T-cell (primary cell): Measurements from ENCODE around the gene SNRPE. TPM values are rescaled to one million over a fixed set of nuclear protein-coding genes. Genes with fewer than 3 reads are reported as not detected.
"Not testable (repeated sequence)": the region's sequence is repeated elsewhere in the genome, so short reads cannot be mapped to it uniquely, and the experiment has no call there.

ENCODE experiments used
- ATAC-seq, 4 experiments: fragments of 200-7000 bp in 3 of 4; fragments of 150-1000 bp in 1 of 4; cut with Tn5 transposase; replicated peaks in 1 of 4; 1 replicate in 3 of 4; 2 replicates in 1 of 4; pipeline ENCODE4 v1.10.0; 2021; ENCODE audit warnings: moderate library complexity in 3 of 4, mild to moderate bottlenecking in 2 of 4, moderate number of reproducible peaks in 1 of 4
- CTCF ChIA-PET, 2 donors: fragments of 300-600 bp; sonication (Branson Sonifier 250); formaldehyde crosslinking; loops; one replicate each; lab custom pipeline; 2022; ENCODE audit warnings: antibody characterized with exemption in 2 of 2; lab: Charles Lee
- POLR2A ChIA-PET, 2 donors: fragments of 300-600 bp; sonication (Branson Sonifier 250); formaldehyde crosslinking; loops; one replicate each; lab custom pipeline; 2022; ENCODE audit warnings: antibody characterized with exemption in 2 of 2; lab: Charles Lee
- DNase-seq, 35 experiments: peaks; one replicate each; pipeline versions ENCODE4 v3.0.0 to v3.0.0-alpha.2; 2013 to 2023
- H3K27ac ChIP-seq: one replicate; pipeline ENCODE4 v1.5.1; 2013; ENCODE audit warnings: low read length
- H3K27me3 ChIP-seq, 2 experiments: replicated peaks in 1 of 2; 1 replicate in 1 of 2; 2 replicates in 1 of 2; pipeline versions ENCODE4 v1.6.1 to v1.7.0; 2013; ENCODE audit warnings: low read length in 1 of 2, mixed read lengths in 1 of 2; ENCODE audit not compliant: control insufficient read depth in 2 of 2, insufficient read depth in 2 of 2; ENCODE audit errors: extremely low read depth in 1 of 2
- H3K36me3 ChIP-seq, 2 donors: 1 replicate in 1 of 2; 2 replicates in 1 of 2; pipeline versions ENCODE4 v1.6.1 to v1.7.0; 2013; ENCODE audit warnings: low read length in 1 of 2; ENCODE audit not compliant: control insufficient read depth in 2 of 2, insufficient read depth in 1 of 2; ENCODE audit errors: extremely low read depth in 1 of 2
- H3K4me1 ChIP-seq, 2 experiments: 1 replicate in 1 of 2; 2 replicates in 1 of 2; pipeline versions ENCODE4 v1.6.1 to v1.7.0; 2013; ENCODE audit warnings: low read length in 2 of 2, mixed read lengths in 1 of 2; ENCODE audit not compliant: insufficient read depth in 2 of 2, control insufficient read depth in 1 of 2; ENCODE audit errors: extremely low read depth in 1 of 2
- H3K4me3 ChIP-seq, 2 donors: 1 replicate in 1 of 2; 2 replicates in 1 of 2; pipeline versions ENCODE4 v1.5.1 to v1.7.0; 2013; ENCODE audit warnings: mild to moderate bottlenecking in 2 of 2, low read length in 1 of 2, moderate library complexity in 1 of 2; ENCODE audit not compliant: control insufficient read depth in 1 of 2; ENCODE audit errors: extremely low read depth in 1 of 2
- H3K9me3 ChIP-seq: 2 replicates; pipeline ENCODE4 v1.7.0; 2013
- H3K27ac Mint-ChIP-seq, 2 donors: one replicate each; pipeline ENCODE4 v1.8.0; 2020 to 2021; ENCODE audit warnings: mild to moderate bottlenecking in 2 of 2, mixed read lengths in 2 of 2
- H3K27me3 Mint-ChIP-seq, 2 donors: one replicate each; pipeline ENCODE4 v1.8.0; 2021 to 2022; ENCODE audit warnings: mixed read lengths in 2 of 2
- H3K36me3 Mint-ChIP-seq: one replicate; pipeline ENCODE4 v1.8.0; 2021; ENCODE audit warnings: mixed read lengths
- H3K4me1 Mint-ChIP-seq, 3 donors: one replicate each; pipeline ENCODE4 v1.8.0; 2020 to 2022; ENCODE audit warnings: mixed read lengths in 3 of 3, mild to moderate bottlenecking in 1 of 3
- H3K4me3 Mint-ChIP-seq, 3 donors: one replicate each; pipeline ENCODE4 v1.8.0; 2020 to 2022; ENCODE audit warnings: mild to moderate bottlenecking in 3 of 3, mixed read lengths in 3 of 3, moderate library complexity in 3 of 3
- H3K9me3 Mint-ChIP-seq, 3 donors: one replicate each; pipeline ENCODE4 v1.8.0; 2020 to 2022; ENCODE audit warnings: mixed read lengths in 3 of 3
- WGBS: methylation state at CpG from one replicate; pipeline ENCODE4 v1.1.5; 2013; ENCODE audit warnings: missing lambda C conversion rate; ENCODE audit not compliant: insufficient coverage; 5-methylcytosine and 5-hydroxymethylcytosine counted together
- total RNA-seq, 35 experiments: library from RNA in 6 of 35; stranded (reverse) in 6 of 35; fragments of 120-200 nt in 1 of 35; gene quantifications; one replicate each; pipeline versions ENCODE4 v1.2.1 to v1.2.4 and lab custom pipeline; 2013 to 2026

SNRPE gene
- total RNA-seq, 5 donors from 2014 or later (not counting 1 experiment from before 2014, with no cell fraction given): 50.6 to 80.9 (median 72.0) TPM

GRCh38 chr1:203843435-203843834 lies 18.0 kb upstream of the SNRPE start:
- no peak for ATAC-seq
- DNase-seq: no peak
- no CpG with 5 or more reads among the region's 1 CpG for whole genome bisulfite sequencing
- Mint-ChIP-seq H3K9me3 (no peaks in the 10 kb centered on the region), H3K27ac (no peak overlapping the region), H3K4me1 (no peaks in the 10 kb centered on the region), H3K27me3 (no peaks in the 10 kb centered on the region), H3K36me3 (peaks cover 50% of the 10 kb centered on the region), H3K4me3 (no peak overlapping the region)
- Histone ChIP-seq H3K27ac (no peak overlapping the region), H3K27me3 (no peaks in the 10 kb centered on the region), H3K4me3 (no peak overlapping the region), H3K9me3 (no peaks in the 10 kb centered on the region), H3K36me3 (peaks cover 5 to 66% of the 10 kb centered on the region in 2 donors), H3K4me1 (no peaks in the 10 kb centered on the region)
- CTCF ChIA-PET: no interaction called here
- POLR2A ChIA-PET: interaction anchor here in 1 of 2 donors (0.6 kb wide), 1 partner anchor 309 kb away, joined by 4 read pairs; the partner anchor contains the start of gene ETNK2

GRCh38 chr1:203853112-203853511 lies 8.3 kb upstream of the SNRPE start:
- peaks cover 26% of the 10 kb centered on the region for H3K36me3 Mint-ChIP-seq
- CTCF ChIA-PET, H3K4me1 ChIP-seq, H3K4me3 ChIP-seq, H3K27me3 Mint-ChIP-seq, H3K9me3 ChIP-seq, H3K27me3 ChIP-seq, H3K4me1 Mint-ChIP-seq, DNase-seq, H3K27ac ChIP-seq, H3K9me3 Mint-ChIP-seq, ATAC-seq, H3K27ac Mint-ChIP-seq, POLR2A ChIA-PET, H3K4me3 Mint-ChIP-seq: not testable (repeated sequence)
- peaks cover 12 to 53% of the 10 kb centered on the region in 2 donors for H3K36me3 ChIP-seq

- Mint-ChIP-seq H3K27ac (no peak overlapping the region), H3K4me3 (no peak overlapping the region), H3K9me3 (no peaks in the 10 kb centered on the region), H3K4me1 (peaks cover 19 to 20% (median 19%) of the 10 kb centered on the region in 3 donors), H3K36me3 (peaks cover 6% of the 10 kb centered on the region), H3K27me3 (no peaks in the 10 kb centered on the region)
- peaks cover 11 to 12% of the 10 kb centered on the region in 2 experiments for H3K4me1 ChIP-seq
- no CpG with 5 or more reads among the region's 2 CpGs for WGBS
- no peak for DNase-seq
- CTCF ChIA-PET: interaction anchor here (0.7 kb wide), 2 partner anchors 174 to 548 kb away, joined by 4 to 5 read pairs; no protein-coding TSS in a partner anchor
- POLR2A ChIA-PET: no interaction called here
- H3K9me3 ChIP-seq: no peaks in the 10 kb centered on the region
- no peak for ATAC-seq
- H3K4me3 ChIP-seq: no peak overlapping the region
- H3K27me3 ChIP-seq: no peaks in the 10 kb centered on the region
- peaks cover 0 to 15% of the 10 kb centered on the region in 2 donors for H3K36me3 ChIP-seq
- H3K27ac ChIP-seq: no peak overlapping the region
Measured at GRCh38 chr1:203858055-203858454, 3.3 kb upstream of the SNRPE start.

- H3K4me3 ChIP-seq: no peak overlapping the region
- peaks cover 19 to 23% (median 23%) of the 10 kb centered on the region in 3 donors for H3K4me1 Mint-ChIP-seq
- peaks cover 12 to 13% of the 10 kb centered on the region in 2 experiments for H3K4me1 ChIP-seq
- ATAC-seq: no peak
- H3K36me3 ChIP-seq: peaks cover 0 to 10% of the 10 kb centered on the region in 2 donors
- H3K9me3 ChIP-seq: no peaks in the 10 kb centered on the region
- no peaks in the 10 kb centered on the region for H3K9me3 Mint-ChIP-seq
- H3K27ac ChIP-seq: no peak overlapping the region
- H3K36me3 Mint-ChIP-seq: peaks cover 6% of the 10 kb centered on the region
- H3K27ac Mint-ChIP-seq: no peak overlapping the region
- no peak for DNase-seq
- 100% methylated on average over 2 of the region's 4 CpGs for WGBS
- ChIA-PET POLR2A (interaction anchor here in 1 of 2 donors (0.7 kb wide), 1 partner anchor 12 kb away, joined by 3 read pairs; no protein-coding TSS in a partner anchor), CTCF (interaction anchor here (0.6 to 0.7 kb wide), 4 partner anchors 41 to 540 kb away, joined by 3 to 10 read pairs (median 4); no protein-coding TSS in a partner anchor)
- H3K4me3 Mint-ChIP-seq: no peak overlapping the region
- H3K27me3 ChIP-seq: no peaks in the 10 kb centered on the region
- no peaks in the 10 kb centered on the region for H3K27me3 Mint-ChIP-seq
Measured at GRCh38 chr1:203858975-203859374, 2.4 kb upstream of the SNRPE start.

GRCh38 chr1:203860396-203861025 lies 888 bp upstream of the SNRPE start:
- H3K9me3 Mint-ChIP-seq: no peaks in the 10 kb centered on the region
- H3K27me3 Mint-ChIP-seq: no peaks in the 10 kb centered on the region
- WGBS: 88% methylated on average over 13 of the region's 15 CpGs
- Histone ChIP-seq H3K4me3 (peak overlapping the region in 1 of 2 donors; percentile 85), H3K36me3 (peaks cover 8 to 16% of the 10 kb centered on the region in 2 donors), H3K27me3 (no peaks in the 10 kb centered on the region), H3K4me1 (peaks cover 12 to 13% of the 10 kb centered on the region in 2 experiments), H3K27ac (peak overlapping the region; percentile 15), H3K9me3 (no peaks in the 10 kb centered on the region)
- ATAC-seq (no peak), DNase-seq (peak in 1 of 35 experiments; percentile 9)
- H3K27ac Mint-ChIP-seq: peak overlapping the region; percentile 95 to 97
- CTCF ChIA-PET: interaction anchor here (0.5 to 2.4 kb wide), 7 partner anchors 41 to 1964 kb away, joined by 3 to 19 read pairs (median 4); no protein-coding TSS in a partner anchor
- peaks cover 14% of the 10 kb centered on the region for H3K36me3 Mint-ChIP-seq
- POLR2A ChIA-PET: interaction anchor here in 1 of 2 donors (0.6 kb wide), 1 partner anchor 570 kb away, joined by 3 read pairs; no protein-coding TSS in a partner anchor
- peak overlapping the region; percentile 98 to 100 (median 99) for H3K4me3 Mint-ChIP-seq
- peaks cover 19 to 23% (median 23%) of the 10 kb centered on the region in 3 donors for H3K4me1 Mint-ChIP-seq

- no CpG with 5 or more reads among the region's 5 CpGs for WGBS
- Mint-ChIP-seq H3K27ac (peak overlapping the region in 1 of 2 donors; percentile 58), H3K4me1 (peaks cover 4 to 7% (median 6%) of the 10 kb centered on the region in 3 donors), H3K9me3 (no peaks in the 10 kb centered on the region), H3K4me3 (no peak overlapping the region), H3K27me3 (no peaks in the 10 kb centered on the region), H3K36me3 (peaks cover 43% of the 10 kb centered on the region)
- POLR2A ChIA-PET: no interaction called here
- Histone ChIP-seq H3K27ac (no peak overlapping the region), H3K27me3 (no peaks in the 10 kb centered on the region), H3K4me1 (peaks cover 2 to 4% of the 10 kb centered on the region in 2 experiments), H3K36me3 (peaks cover 15 to 65% of the 10 kb centered on the region in 2 donors), H3K9me3 (no peaks in the 10 kb centered on the region), H3K4me3 (no peak overlapping the region)
- ATAC-seq (no peak), DNase-seq (no peak)
- CTCF ChIA-PET: no interaction called here
Measured at GRCh38 chr1:203867802-203868201, 6.4 kb downstream of the SNRPE start.
